Neural progenitor cell (in vitro differentiated cells): ENCODE measurements around the gene SETD3. TPM values are rescaled to one million over a fixed set of nuclear protein-coding genes. Genes with fewer than 3 reads are reported as not detected.

ENCODE experiments used
- DNase-seq: peaks from one replicate; pipeline ENCODE4 v3.0.0-alpha.2; 2016; ENCODE audit warnings: low spot score
- H2AFZ ChIP-seq: fragments of 200-600 bp; sonication (generic); replicated peaks from 2 replicates; pipeline ENCODE4 v1.6.1; 2016; ENCODE audit warnings: antibody characterized with exemption
- H3F3A ChIP-seq: fragments of 200-600 bp; sonication (generic); 2 replicates; pipeline ENCODE4 v1.6.1; 2016; ENCODE audit warnings: antibody characterized with exemption, low read depth
- H3K27ac ChIP-seq: fragments of 200-600 bp; sonication (generic); 2 replicates; pipeline ENCODE4 v1.5.1; 2016; ENCODE audit warnings: mild to moderate bottlenecking
- H3K27me3 ChIP-seq: fragments of 200-600 bp; sonication (generic); 2 replicates; pipeline ENCODE4 v1.6.1; 2016; ENCODE audit warnings: mild to moderate bottlenecking, moderate library complexity
- H3K36me3 ChIP-seq: fragments of 200-600 bp; sonication (generic); 2 replicates; pipeline ENCODE4 v1.5.1; 2016
- H3K4me1 ChIP-seq: fragments of 200-600 bp; sonication (generic); 2 replicates; pipeline ENCODE4 v1.6.1; 2016; ENCODE audit warnings: mixed run types
- H3K4me2 ChIP-seq: fragments of 200-600 bp; sonication (generic); 2 replicates; pipeline ENCODE4 v1.6.1; 2016
- H3K4me3 ChIP-seq: fragments of 200-600 bp; sonication (generic); 2 replicates; pipeline ENCODE4 v1.5.1; 2016
- H3K79me2 ChIP-seq: fragments of 200-600 bp; sonication (generic); 2 replicates; pipeline ENCODE4 v1.6.1; 2016; ENCODE audit warnings: low read depth
- H3K9ac ChIP-seq: fragments of 200-600 bp; sonication (generic); 2 replicates; pipeline ENCODE4 v1.6.1; 2016
- H3K9me3 ChIP-seq: fragments of 200-600 bp; sonication (generic); 2 replicates; pipeline ENCODE4 v1.5.1; 2016; ENCODE audit warnings: low read depth
- H4K20me1 ChIP-seq: fragments of 200-600 bp; sonication (generic); 2 replicates; pipeline ENCODE4 v1.6.1; 2016; ENCODE audit warnings: low read depth
- H3K27ac Mint-ChIP-seq: 3 replicates; pipeline ENCODE4 v1.8.0; 2021; ENCODE audit warnings: mixed read lengths
- H3K27me3 Mint-ChIP-seq: 2 replicates; pipeline ENCODE4 v1.8.0; 2022; ENCODE audit warnings: low read depth, mild to moderate bottlenecking, inconsistent platforms, moderate library complexity, mixed read lengths; ENCODE audit not compliant: insufficient read depth
- H3K36me3 Mint-ChIP-seq: 3 replicates; pipeline ENCODE4 v1.8.0; 2021; ENCODE audit warnings: mixed read lengths
- H3K4me1 Mint-ChIP-seq: 3 replicates; pipeline ENCODE4 v1.8.0; 2021; ENCODE audit warnings: mixed read lengths
- H3K4me3 Mint-ChIP-seq: 3 replicates; pipeline ENCODE4 v1.8.0; 2021; ENCODE audit warnings: mild to moderate bottlenecking, moderate library complexity, mixed read lengths
- H3K9me3 Mint-ChIP-seq: 3 replicates; pipeline ENCODE4 v1.8.0; 2020; ENCODE audit warnings: mixed read lengths
- CTCF ChIP-seq: fragments of 200-600 bp; sonication (generic); IDR thresholded peaks from 2 replicates; pipeline ENCODE4 v1.5.1; 2017; ENCODE audit warnings: antibody characterized with exemption, mild to moderate bottlenecking
- EZH2 ChIP-seq: fragments of 200-600 bp; sonication (generic); IDR thresholded peaks from 2 replicates; pipeline ENCODE4 v1.6.1; 2017; ENCODE audit warnings: antibody characterized with exemption, mild to moderate bottlenecking, moderate library complexity
- EZH2phosphoT487 ChIP-seq: fragments of 200-600 bp; sonication (generic); IDR thresholded peaks from 2 replicates; pipeline ENCODE4 v1.6.1; 2017; ENCODE audit warnings: antibody characterized with exemption
- total RNA-seq: library from RNA; depleted of rRNA; stranded (reverse); fragments of >200 nt; gene quantifications from 2 replicates; pipeline ENCODE4 v1.2.3, GENCODE V29; 2015; ENCODE audit warnings: low replicate concordance

Gene SETD3
- total RNA-seq, 1 donor from 2014 or later, result 68.0 TPM

- H3K27ac Mint-ChIP-seq, result no peak overlapping the region
- TF ChIP-seq EZH2phosphoT487, result no peak
- TF ChIP-seq CTCF, result no peak
- TF ChIP-seq EZH2, result no peak
- no peaks in the 10 kb centered on the region for H3K9me3 Mint-ChIP-seq
- Histone ChIP-seq H3K9ac (no peak overlapping the region), H3F3A (no peaks in the 10 kb centered on the region), H4K20me1 (no peaks in the 10 kb centered on the region), H3K4me2 (no peak overlapping the region), H3K36me3 (no peaks in the 10 kb centered on the region), H3K4me3 (no peak overlapping the region), H3K9me3 (no peaks in the 10 kb centered on the region), H2AFZ (no peak overlapping the region), H3K4me1 (no peaks in the 10 kb centered on the region), H3K27ac (no peak overlapping the region), H3K79me2 (no peaks in the 10 kb centered on the region), H3K27me3 (no peaks in the 10 kb centered on the region)
- DNase-seq, result no peak
- no peaks in the 10 kb centered on the region for H3K4me1 Mint-ChIP-seq
- H3K27me3 Mint-ChIP-seq, result peaks cover 3% of the 10 kb centered on the region
- H3K4me3 Mint-ChIP-seq, result no peak overlapping the region
- no peaks in the 10 kb centered on the region for H3K36me3 Mint-ChIP-seq
Observed at GRCh38 chr14:99356031-99356608, 124.5 kb downstream of the SETD3 start.

- Mint-ChIP-seq H3K27ac (no peak overlapping the region), H3K36me3 (no peaks in the 10 kb centered on the region), H3K4me1 (peaks cover 2% of the 10 kb centered on the region), H3K27me3 (peaks cover 3% of the 10 kb centered on the region), H3K4me3 (no peak overlapping the region), H3K9me3 (no peaks in the 10 kb centered on the region)
- Histone ChIP-seq H3K9me3 (no peaks in the 10 kb centered on the region), H3K79me2 (no peaks in the 10 kb centered on the region), H3K27ac (no peak overlapping the region), H3K4me2 (no peak overlapping the region), H4K20me1 (no peaks in the 10 kb centered on the region), H3K4me3 (no peak overlapping the region), H3K36me3 (no peaks in the 10 kb centered on the region), H3K9ac (no peak overlapping the region), H3F3A (no peaks in the 10 kb centered on the region), H3K27me3 (no peaks in the 10 kb centered on the region), H2AFZ (no peak overlapping the region), H3K4me1 (no peaks in the 10 kb centered on the region)
- TF ChIP-seq EZH2 (no peak), CTCF (no peak), EZH2phosphoT487 (no peak)
- no peak for DNase-seq
Observed at GRCh38 chr14:99354166-99354875, 126.3 kb downstream of the SETD3 start.

GRCh38 chr14:99352688-99353280 lies 127.9 kb downstream of the SETD3 start:
- DNase-seq, result no peak
- no peaks in the 10 kb centered on the region for H3K36me3 ChIP-seq
- no peak overlapping the region for H2AFZ ChIP-seq
- no peak overlapping the region for H3K27ac ChIP-seq
- no peak overlapping the region for H3K4me3 ChIP-seq
- no peak overlapping the region for H3K4me3 Mint-ChIP-seq
- H3K4me1 ChIP-seq, result no peaks in the 10 kb centered on the region
- peaks cover 2% of the 10 kb centered on the region for H3K27me3 Mint-ChIP-seq
- H3K27ac Mint-ChIP-seq, result peak overlapping the region; percentile 46
- no peaks in the 10 kb centered on the region for H4K20me1 ChIP-seq
- no peak overlapping the region for H3K4me2 ChIP-seq
- H3F3A ChIP-seq, result no peaks in the 10 kb centered on the region
- H3K9me3 ChIP-seq, result no peaks in the 10 kb centered on the region
- TF ChIP-seq CTCF (no peak), EZH2phosphoT487 (no peak)
- H3K4me1 Mint-ChIP-seq, result peaks cover 2% of the 10 kb centered on the region
- no peaks in the 10 kb centered on the region for H3K36me3 Mint-ChIP-seq
- no peak overlapping the region for H3K9ac ChIP-seq
- H3K79me2 ChIP-seq, result no peaks in the 10 kb centered on the region
- H3K27me3 ChIP-seq, result no peaks in the 10 kb centered on the region
- H3K9me3 Mint-ChIP-seq, result peaks cover 4% of the 10 kb centered on the region
